Hepatocyte (in vitro differentiated cells): ENCODE results near the gene THSD4. TPM values are rescaled to one million over a fixed set of nuclear protein-coding genes. Genes with fewer than 3 reads are reported as not detected.

ENCODE experiments used
- DNase-seq: peaks from one replicate; pipeline ENCODE4 v3.0.0-alpha.2; 2016; ENCODE audit warnings: low spot score
- H2AFZ ChIP-seq: fragments of 200-600 bp; sonication (generic); 2 replicates; pipeline ENCODE4 v1.6.0; 2016; ENCODE audit warnings: antibody characterized with exemption, mild to moderate bottlenecking
- H3K27ac ChIP-seq: fragments of 200-600 bp; sonication (generic); 2 replicates; pipeline ENCODE4 v1.5.1; 2016; ENCODE audit warnings: mild to moderate bottlenecking
- H3K27me3 ChIP-seq: fragments of 200-600 bp; sonication (generic); 2 replicates; pipeline ENCODE4 v1.6.1; 2016
- H3K36me3 ChIP-seq: fragments of 200-600 bp; sonication (generic); replicated peaks from 2 replicates; pipeline ENCODE4 v1.5.1; 2016; ENCODE audit warnings: low read depth; ENCODE audit not compliant: insufficient read depth
- H3K4me1 ChIP-seq: fragments of 200-600 bp; sonication (generic); 2 replicates; pipeline ENCODE4 v1.5.1; 2016; ENCODE audit warnings: mild to moderate bottlenecking, moderate library complexity; ENCODE audit not compliant: insufficient read depth
- H3K4me2 ChIP-seq: fragments of 200-600 bp; sonication (generic); 2 replicates; pipeline ENCODE4 v1.6.0; 2016
- H3K4me3 ChIP-seq: fragments of 200-600 bp; sonication (generic); 2 replicates; pipeline ENCODE4 v1.5.1; 2016; ENCODE audit warnings: mild to moderate bottlenecking
- H3K79me2 ChIP-seq: fragments of 200-600 bp; sonication (generic); 2 replicates; pipeline ENCODE4 v1.6.0; 2017; ENCODE audit warnings: mild to moderate bottlenecking
- H3K9me2 ChIP-seq: fragments of 200-600 bp; sonication (generic); replicated peaks from 2 replicates; pipeline ENCODE4 v1.6.0; 2017; ENCODE audit warnings: mild to moderate bottlenecking; ENCODE audit not compliant: insufficient read depth
- H3K9me3 ChIP-seq: fragments of 200-600 bp; sonication (generic); 2 replicates; pipeline ENCODE4 v1.5.1; 2016; ENCODE audit warnings: low read depth, mild to moderate bottlenecking
- H4K20me1 ChIP-seq: fragments of 200-600 bp; sonication (generic); 2 replicates; pipeline ENCODE4 v1.6.0; 2016; ENCODE audit warnings: mild to moderate bottlenecking; ENCODE audit not compliant: insufficient read depth, poor library complexity, severe bottlenecking
- CTCF ChIP-seq: fragments of 200-600 bp; sonication (generic); IDR thresholded peaks from 2 replicates; pipeline ENCODE4 v1.5.1; 2016; ENCODE audit warnings: antibody characterized with exemption, mild to moderate bottlenecking; ENCODE audit not compliant: poor library complexity
- EZH2 ChIP-seq: fragments of 200-600 bp; sonication (generic); IDR thresholded peaks from 2 replicates; pipeline ENCODE4 v1.6.1; 2016; ENCODE audit warnings: antibody characterized with exemption, mild to moderate bottlenecking, borderline replicate concordance
- EZH2phosphoT487 ChIP-seq: fragments of 200-600 bp; sonication (generic); IDR thresholded peaks from one replicate; pipeline ENCODE4 v1.6.1; 2018; ENCODE audit warnings: antibody characterized with exemption, mild to moderate bottlenecking, low read depth, moderate library complexity; ENCODE audit not compliant: unreplicated experiment, severe bottlenecking
- WGBS: methylation state at CpG from one replicate; pipeline ENCODE4 v1.1.6; 2016; ENCODE audit warnings: low lambda C conversion rate; ENCODE audit errors: missing lambda C conversion rate; 5-methylcytosine and 5-hydroxymethylcytosine counted together
- polyA plus RNA-seq: library from polyadenylated mRNA; unstranded; fragments of >200 nt; fragmentation: Nextera tagmentation; extraction: Ambion mirVana; gene quantifications from 2 replicates; pipeline ENCODE4 v1.2.1, GENCODE V29; 2016
- total RNA-seq: library from RNA; depleted of rRNA; stranded (reverse); fragments of >200 nt; gene quantifications from 2 replicates; pipeline ENCODE4 v1.2.3, GENCODE V29; 2014

The THSD4 gene
- total and polyA plus RNA-seq, 2 experiments from 2014 or later, result 4.3 to 7.0 TPM

DNA sequence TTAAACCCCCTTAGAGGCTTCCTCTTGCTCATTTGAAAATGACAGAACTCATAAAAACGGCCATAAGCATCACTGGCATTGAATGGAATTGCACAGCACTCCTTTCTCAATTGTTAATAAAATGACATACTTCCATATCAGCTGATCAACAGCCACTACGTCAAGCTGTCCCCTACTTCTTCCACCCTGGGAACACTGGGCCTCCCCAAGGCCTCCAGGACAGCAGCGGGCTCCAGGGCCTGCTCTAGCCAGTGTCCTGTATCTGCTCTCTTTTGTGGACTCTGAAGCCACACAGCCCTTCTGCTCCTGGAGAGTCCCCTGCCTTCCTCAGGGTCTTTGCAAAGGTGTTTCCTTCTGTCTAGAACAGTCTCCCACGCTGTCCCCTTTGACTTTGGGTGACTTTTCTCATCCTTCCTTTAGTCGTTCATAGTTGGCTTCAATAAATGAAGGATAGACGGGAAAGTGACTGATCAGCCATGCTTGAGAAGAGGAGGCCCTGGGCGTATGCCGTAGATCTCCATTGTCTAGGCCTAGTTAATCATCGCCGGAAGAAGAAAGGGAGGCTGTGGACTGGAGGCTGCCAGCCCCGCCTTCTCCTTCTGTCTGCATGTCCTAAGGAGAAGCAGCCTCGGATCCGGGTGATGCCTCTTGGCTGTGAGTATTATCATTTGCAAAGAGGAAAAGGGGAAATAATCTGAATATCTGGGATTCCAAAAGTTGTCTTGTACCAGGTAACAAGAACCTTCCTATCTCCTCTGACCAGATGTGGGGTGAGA lies 4.7 kb upstream of the THSD4 start:
- no peak overlapping the region for H3K4me2 ChIP-seq
- no peaks in the 10 kb centered on the region for H3K9me2 ChIP-seq
- WGBS, result 84% methylated on average over 13 of the region's 13 CpGs
- no peak overlapping the region for H2AFZ ChIP-seq
- no peaks in the 10 kb centered on the region for H3K27me3 ChIP-seq
- DNase-seq, result no peak
- TF ChIP-seq CTCF, result no peak
- no peak for TF ChIP-seq EZH2
- TF ChIP-seq EZH2phosphoT487, result no peak
- no peaks in the 10 kb centered on the region for H3K79me2 ChIP-seq
- no peak overlapping the region for H3K27ac ChIP-seq
- no peaks in the 10 kb centered on the region for H3K9me3 ChIP-seq
- H3K4me3 ChIP-seq, result no peak overlapping the region
- H3K36me3 ChIP-seq, result no peaks in the 10 kb centered on the region
- H3K4me1 ChIP-seq, result no peaks in the 10 kb centered on the region
- H4K20me1 ChIP-seq, result no peaks in the 10 kb centered on the region

- H3K9me3 ChIP-seq, result no peaks in the 10 kb centered on the region
- no peaks in the 10 kb centered on the region for H3K9me2 ChIP-seq
- no peaks in the 10 kb centered on the region for H3K27me3 ChIP-seq
- no peak overlapping the region for H3K27ac ChIP-seq
- no peak overlapping the region for H3K4me2 ChIP-seq
- H3K79me2 ChIP-seq, result no peaks in the 10 kb centered on the region
- no peaks in the 10 kb centered on the region for H4K20me1 ChIP-seq
- no peak for DNase-seq
- H3K36me3 ChIP-seq, result no peaks in the 10 kb centered on the region
- H2AFZ ChIP-seq, result no peak overlapping the region
- H3K4me3 ChIP-seq, result no peak overlapping the region
- no peaks in the 10 kb centered on the region for H3K4me1 ChIP-seq
- TF ChIP-seq EZH2 (no peak), CTCF (no peak), EZH2phosphoT487 (no peak)
- WGBS, result 71% methylated on average over 1 of the region's 1 CpG
Measured at GRCh38 chr15:71111181-71111565, 4.1 kb upstream of the THSD4 start.

DNA sequence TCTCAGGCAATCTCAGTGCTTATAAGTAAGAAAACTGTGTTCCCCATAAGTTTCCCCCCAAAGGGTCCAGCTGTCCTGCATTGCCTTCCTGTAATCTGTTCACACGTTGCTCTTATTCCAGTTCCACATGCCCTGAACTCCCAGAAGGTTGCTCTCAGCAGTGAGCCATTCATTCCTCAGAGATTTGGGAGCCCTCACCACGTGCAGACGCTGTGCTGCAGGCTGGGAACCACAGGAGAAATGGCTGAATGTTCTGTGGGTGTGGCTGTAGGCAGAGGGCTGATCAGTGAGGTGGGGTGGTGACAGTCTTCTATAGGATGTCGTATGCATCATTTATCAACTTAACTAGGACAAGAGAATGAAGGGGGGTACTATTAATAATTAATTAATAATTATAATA lies 3.3 kb upstream of the THSD4 start:
- H3K4me3 ChIP-seq, result no peak overlapping the region
- H3K27ac ChIP-seq, result no peak overlapping the region
- no peaks in the 10 kb centered on the region for H3K9me2 ChIP-seq
- TF ChIP-seq CTCF (no peak), EZH2phosphoT487 (no peak), EZH2 (no peak)
- DNase-seq, result no peak
- no peaks in the 10 kb centered on the region for H3K79me2 ChIP-seq
- no peaks in the 10 kb centered on the region for H3K4me1 ChIP-seq
- no peak overlapping the region for H2AFZ ChIP-seq
- no peaks in the 10 kb centered on the region for H4K20me1 ChIP-seq
- H3K36me3 ChIP-seq, result no peaks in the 10 kb centered on the region
- H3K9me3 ChIP-seq, result no peaks in the 10 kb centered on the region
- H3K4me2 ChIP-seq, result no peak overlapping the region
- peaks cover 6% of the 10 kb centered on the region for H3K27me3 ChIP-seq
- 57% methylated on average over 4 of the region's 4 CpGs for WGBS
